ENCODE results near the gene ANXA2R.

ANXA2R gene

DNA sequence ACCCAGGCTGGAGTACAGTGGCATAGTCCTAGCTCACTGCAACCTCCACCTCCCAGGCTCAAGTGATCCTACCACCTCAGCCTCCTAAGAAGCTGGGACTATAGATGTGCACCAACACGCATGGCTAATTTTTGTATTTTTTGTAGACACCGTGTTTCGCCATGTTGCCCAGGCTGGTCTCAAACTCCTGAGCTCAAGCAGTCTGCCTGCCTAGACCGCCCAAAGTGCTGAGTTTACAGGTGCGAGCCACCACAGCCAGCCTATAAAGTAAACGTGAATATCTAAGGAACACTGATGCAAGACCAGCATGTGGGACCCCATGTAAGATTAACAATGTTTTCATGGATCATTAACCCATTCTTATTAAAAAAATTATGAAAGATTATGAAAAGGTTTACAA is 15.9 kb downstream of the ANXA2R start:
- TF ChIP-seq, protein P1, sequence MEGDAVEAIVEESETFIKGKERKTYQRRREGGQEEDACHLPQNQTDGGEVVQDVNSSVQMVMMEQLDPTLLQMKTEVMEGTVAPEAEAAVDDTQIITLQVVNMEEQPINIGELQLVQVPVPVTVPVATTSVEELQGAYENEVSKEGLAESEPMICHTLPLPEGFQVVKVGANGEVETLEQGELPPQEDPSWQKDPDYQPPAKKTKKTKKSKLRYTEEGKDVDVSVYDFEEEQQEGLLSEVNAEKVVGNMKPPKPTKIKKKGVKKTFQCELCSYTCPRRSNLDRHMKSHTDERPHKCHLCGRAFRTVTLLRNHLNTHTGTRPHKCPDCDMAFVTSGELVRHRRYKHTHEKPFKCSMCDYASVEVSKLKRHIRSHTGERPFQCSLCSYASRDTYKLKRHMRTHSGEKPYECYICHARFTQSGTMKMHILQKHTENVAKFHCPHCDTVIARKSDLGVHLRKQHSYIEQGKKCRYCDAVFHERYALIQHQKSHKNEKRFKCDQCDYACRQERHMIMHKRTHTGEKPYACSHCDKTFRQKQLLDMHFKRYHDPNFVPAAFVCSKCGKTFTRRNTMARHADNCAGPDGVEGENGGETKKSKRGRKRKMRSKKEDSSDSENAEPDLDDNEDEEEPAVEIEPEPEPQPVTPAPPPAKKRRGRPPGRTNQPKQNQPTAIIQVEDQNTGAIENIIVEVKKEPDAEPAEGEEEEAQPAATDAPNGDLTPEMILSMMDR (IDR thresholded peaks at IDR 0.05; ENCODE audit: control insufficient read depth, insufficient read depth, low read depth, low read length, missing control alignments) = no peak
- no peak for DNase-seq (ENCODE audit: low read depth)
- H3K4me3 ChIP-seq (ENCODE audit: control insufficient read depth, low read depth, low read length) = no peak overlapping the region

GRCh38 chr5:43021151-43021550 is 19.0 kb downstream of the ANXA2R start:
- TF ChIP-seq, protein P1 (IDR thresholded peaks at IDR 0.05; ENCODE audit: control insufficient read depth, insufficient read depth, low read depth, low read length, missing control alignments) = no peak
- DNase-seq (ENCODE audit: low read depth) = no peak
- no peak overlapping the region for H3K4me3 ChIP-seq (ENCODE audit: control insufficient read depth, low read depth, low read length)

GRCh38 chr5:43020399-43020746 is 19.7 kb downstream of the ANXA2R start:
- H3K4me3 ChIP-seq (ENCODE audit: control insufficient read depth, low read depth, low read length) = peak overlapping the region; percentile 25; the same call in 1 of the 2 replicates
- TF ChIP-seq, protein P1 (IDR thresholded peaks at IDR 0.05; ENCODE audit: control insufficient read depth, insufficient read depth, low read depth, low read length, missing control alignments) = no peak
- no peak for DNase-seq (ENCODE audit: low read depth)

DNA sequence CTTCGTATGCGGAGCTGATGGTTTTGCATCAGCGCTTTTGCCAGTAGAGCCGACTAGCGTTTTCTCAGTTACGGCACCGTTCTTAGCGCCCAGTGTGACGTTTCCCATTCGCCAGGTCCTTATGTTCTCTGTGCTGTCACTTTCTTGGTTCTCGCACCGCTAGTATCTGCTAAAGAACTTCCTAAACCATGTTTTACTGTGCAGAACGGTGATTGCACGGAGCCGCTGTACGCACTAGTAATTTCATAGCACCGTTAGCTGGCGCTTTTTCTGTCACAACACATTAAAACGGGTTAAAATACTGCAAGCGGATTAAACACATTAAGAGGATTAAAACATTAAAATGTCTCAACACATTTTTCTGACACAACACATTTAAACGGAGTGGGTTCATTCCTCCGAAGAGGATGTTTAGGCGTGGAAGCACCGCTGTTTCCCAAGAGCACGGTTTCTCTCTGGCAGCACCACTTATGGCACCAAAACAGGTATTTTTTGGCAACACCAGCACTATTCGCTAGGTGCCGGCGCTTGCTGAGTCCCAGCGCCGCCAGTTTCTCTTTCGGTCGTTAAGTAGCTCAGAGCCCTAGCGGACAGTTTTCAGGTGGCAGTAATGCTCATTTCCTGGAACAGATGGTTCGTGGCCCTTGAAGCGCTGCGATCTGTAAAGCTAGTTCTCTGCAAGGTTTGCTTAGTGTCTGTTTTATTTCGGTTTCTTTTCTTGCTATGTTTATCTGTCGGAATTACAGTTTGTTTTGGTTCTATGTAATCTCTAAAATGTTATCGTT is 20.3 kb downstream of the ANXA2R start:
- no peak for DNase-seq (ENCODE audit: low read depth)
- TF ChIP-seq, protein P1 (IDR thresholded peaks at IDR 0.05; ENCODE audit: control insufficient read depth, insufficient read depth, low read depth, low read length, missing control alignments) = peak; percentile 50
- peak overlapping the region; percentile 67 for H3K4me3 ChIP-seq (ENCODE audit: control insufficient read depth, low read depth, low read length)

DNA sequence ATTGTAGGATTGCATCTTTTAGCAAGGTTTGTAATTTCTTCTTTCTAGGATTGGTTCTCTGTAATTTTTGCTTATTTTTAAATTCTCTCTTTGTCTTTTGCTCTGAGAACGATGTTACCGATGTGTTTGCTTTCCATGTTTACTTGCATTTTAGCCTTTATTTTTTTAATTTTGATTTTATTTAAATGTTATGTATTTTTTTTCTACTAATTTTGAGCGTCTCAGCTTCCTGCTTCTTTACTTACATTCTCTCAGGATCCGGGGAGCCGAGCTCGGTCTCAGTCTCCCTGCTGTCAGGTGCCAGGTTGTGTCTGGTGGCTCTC is 20.9 kb downstream of the ANXA2R start:
- H3K4me3 ChIP-seq (ENCODE audit: control insufficient read depth, low read depth, low read length) = peak overlapping the region; percentile 67
- TF ChIP-seq, protein P1 (IDR thresholded peaks at IDR 0.05; ENCODE audit: control insufficient read depth, insufficient read depth, low read depth, low read length, missing control alignments) = no peak
- DNase-seq (ENCODE audit: low read depth) = no peak

GRCh38 chr5:43017428-43017815 is 22.7 kb downstream of the ANXA2R start:
- no peak for DNase-seq (ENCODE audit: low read depth)
- H3K4me3 ChIP-seq (ENCODE audit: control insufficient read depth, low read depth, low read length) = peak overlapping the region; percentile 67
- TF ChIP-seq, protein P1 (IDR thresholded peaks at IDR 0.05; ENCODE audit: control insufficient read depth, insufficient read depth, low read depth, low read length, missing control alignments) = no peak

Measured in AG09309 (cell line).